Measurements from ENCODE around the gene HDLBP.

DNA sequence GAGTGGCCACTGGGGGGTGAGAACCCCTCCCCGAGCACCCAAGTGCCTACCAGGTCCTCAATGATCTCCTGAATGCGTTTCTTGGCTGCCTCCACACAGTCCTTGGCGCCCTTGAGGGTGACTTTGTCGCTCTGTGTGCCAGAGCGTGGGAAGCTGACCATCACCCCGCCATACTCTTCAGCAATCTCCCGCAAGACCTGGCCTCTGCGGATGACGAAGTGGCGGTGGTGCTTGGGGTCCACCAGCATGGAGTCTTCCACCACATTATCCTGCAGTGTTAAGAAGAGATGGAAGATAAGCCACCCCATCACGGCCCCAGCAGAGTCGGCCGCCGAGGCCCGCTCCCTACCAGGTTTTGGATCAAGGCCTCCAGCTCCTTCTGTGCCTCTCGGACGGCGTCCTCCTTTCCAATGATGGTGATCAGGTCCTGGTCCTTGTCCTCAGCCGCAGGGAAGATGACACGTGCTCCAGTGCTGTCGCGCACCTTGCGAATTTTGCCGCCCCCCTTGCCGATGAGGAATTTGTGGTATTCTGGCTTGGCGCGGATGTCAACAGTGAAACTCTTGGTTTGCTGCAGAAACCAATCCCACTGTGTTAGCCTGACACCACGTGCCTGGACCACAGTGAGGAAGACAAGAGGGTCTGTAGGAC is 75.8 kb downstream of the HDLBP start:
- TF ChIP-seq, protein P1, sequence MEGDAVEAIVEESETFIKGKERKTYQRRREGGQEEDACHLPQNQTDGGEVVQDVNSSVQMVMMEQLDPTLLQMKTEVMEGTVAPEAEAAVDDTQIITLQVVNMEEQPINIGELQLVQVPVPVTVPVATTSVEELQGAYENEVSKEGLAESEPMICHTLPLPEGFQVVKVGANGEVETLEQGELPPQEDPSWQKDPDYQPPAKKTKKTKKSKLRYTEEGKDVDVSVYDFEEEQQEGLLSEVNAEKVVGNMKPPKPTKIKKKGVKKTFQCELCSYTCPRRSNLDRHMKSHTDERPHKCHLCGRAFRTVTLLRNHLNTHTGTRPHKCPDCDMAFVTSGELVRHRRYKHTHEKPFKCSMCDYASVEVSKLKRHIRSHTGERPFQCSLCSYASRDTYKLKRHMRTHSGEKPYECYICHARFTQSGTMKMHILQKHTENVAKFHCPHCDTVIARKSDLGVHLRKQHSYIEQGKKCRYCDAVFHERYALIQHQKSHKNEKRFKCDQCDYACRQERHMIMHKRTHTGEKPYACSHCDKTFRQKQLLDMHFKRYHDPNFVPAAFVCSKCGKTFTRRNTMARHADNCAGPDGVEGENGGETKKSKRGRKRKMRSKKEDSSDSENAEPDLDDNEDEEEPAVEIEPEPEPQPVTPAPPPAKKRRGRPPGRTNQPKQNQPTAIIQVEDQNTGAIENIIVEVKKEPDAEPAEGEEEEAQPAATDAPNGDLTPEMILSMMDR (IDR thresholded peaks at IDR 0.05) = no peak
- TF ChIP-seq POLR2A (IDR thresholded peaks at IDR 0.05) (no peak), EP300 (IDR thresholded peaks at IDR 0.05) (no peak)

Data from tibial nerve (tissue), 4 donors.